Progenitor cell of endocrine pancreas (in vitro differentiated cells): ENCODE data around the gene TOM1L1. TPM values are rescaled to one million over a fixed set of nuclear protein-coding genes. Genes with fewer than 3 reads are reported as not detected.

Experiments
- DNase-seq: peaks from one replicate; pipeline ENCODE4 v3.0.0; 2021; ENCODE audit warnings: low spot score; ENCODE audit not compliant: unreplicated experiment
- H3K27ac Mint-ChIP-seq: 2 replicates; pipeline ENCODE4 v1.8.0; 2021; ENCODE audit warnings: mild to moderate bottlenecking, moderate library complexity, mixed read lengths
- H3K27me3 Mint-ChIP-seq: 2 replicates; pipeline ENCODE4 v1.8.0; 2021; ENCODE audit warnings: mixed read lengths
- H3K36me3 Mint-ChIP-seq: 2 replicates; pipeline ENCODE4 v1.8.0; 2022; ENCODE audit warnings: mixed read lengths; ENCODE audit not compliant: insufficient read depth
- H3K4me1 Mint-ChIP-seq: 2 replicates; pipeline ENCODE4 v1.8.0; 2021; ENCODE audit warnings: low read depth, mixed read lengths
- H3K4me3 Mint-ChIP-seq: 2 replicates; pipeline ENCODE4 v1.8.0; 2021; ENCODE audit warnings: low read depth, mild to moderate bottlenecking, moderate library complexity, mixed read lengths
- H3K9me3 Mint-ChIP-seq: 2 replicates; pipeline ENCODE4 v1.8.0; 2021; ENCODE audit warnings: low read depth, mixed read lengths
- CTCF ChIP-seq: fragments of 200-600 bp; sonication (generic); IDR thresholded peaks from one replicate; pipeline ENCODE4 v1.5.0; 2021; ENCODE audit warnings: antibody characterized with exemption, mild to moderate bottlenecking; ENCODE audit not compliant: unreplicated experiment
- total RNA-seq: library from RNA; stranded (reverse); gene quantifications from 2 replicates; pipeline ENCODE4 v1.2.1, GENCODE V29; 2021

Gene TOM1L1
- total RNA-seq, 1 donor from 2014 or later: 83.1 TPM

- no peaks in the 10 kb centered on the region for H3K9me3 Mint-ChIP-seq
- H3K4me1 Mint-ChIP-seq: no peaks in the 10 kb centered on the region
- peaks cover 3% of the 10 kb centered on the region for H3K36me3 Mint-ChIP-seq
- H3K27ac Mint-ChIP-seq: no peak overlapping the region
- TF ChIP-seq CTCF: no peak
- DNase-seq: no peak
- H3K27me3 Mint-ChIP-seq: no peaks in the 10 kb centered on the region
- H3K4me3 Mint-ChIP-seq: no peak overlapping the region
Measured at GRCh38 chr17:54996441-54996840, 95.8 kb downstream of the TOM1L1 start.

GRCh38 chr17:55002458-55002857, 101.8 kb downstream of the TOM1L1 start:
- TF ChIP-seq CTCF: no peak
- Mint-ChIP-seq H3K9me3 (no peaks in the 10 kb centered on the region), H3K4me1 (no peaks in the 10 kb centered on the region), H3K27me3 (no peaks in the 10 kb centered on the region), H3K36me3 (peaks cover 5% of the 10 kb centered on the region), H3K4me3 (no peak overlapping the region), H3K27ac (no peak overlapping the region)
- DNase-seq: no peak

GRCh38 chr17:55004484-55004883, 103.8 kb downstream of the TOM1L1 start:
- H3K27ac Mint-ChIP-seq: no peak overlapping the region

GRCh38 chr17:55005520-55005919, 104.9 kb downstream of the TOM1L1 start:
- Mint-ChIP-seq H3K4me1 (no peaks in the 10 kb centered on the region), H3K4me3 (no peak overlapping the region)

More at GRCh38 chr17:55004484-55004883, 103.8 kb downstream of the TOM1L1 start:
- Mint-ChIP-seq H3K9me3 (no peaks in the 10 kb centered on the region), H3K36me3 (peaks cover 12% of the 10 kb centered on the region), H3K27me3 (no peaks in the 10 kb centered on the region), H3K4me1 (no peaks in the 10 kb centered on the region), H3K4me3 (no peak overlapping the region)
- no peak for TF ChIP-seq CTCF
- DNase-seq: no peak

More at GRCh38 chr17:55005520-55005919, 104.9 kb downstream of the TOM1L1 start:
- Mint-ChIP-seq H3K27me3 (no peaks in the 10 kb centered on the region), H3K9me3 (no peaks in the 10 kb centered on the region), H3K27ac (no peak overlapping the region), H3K36me3 (peaks cover 12% of the 10 kb centered on the region)
- DNase-seq: no peak
- peak; percentile 49 for TF ChIP-seq CTCF

Other genes starting within 250 kb of the TOM1L1 start
- 69.2 and 72.6 TPM in 2 replicates for gene COX11, start 67.8 kb downstream of the TOM1L1 start, total RNA-seq
- 45.0 and 49.3 TPM in 2 replicates for gene STXBP4, start 67.9 kb downstream of the TOM1L1 start, total RNA-seq